HG03039 (cell line): ENCODE measurements around the gene LCN6.
"Not testable (repeated sequence)": the region's sequence is repeated elsewhere in the genome, so short reads cannot be mapped to it uniquely, and the experiment has no call there.

Experiments used
- ATAC-seq: cut with Tn5 transposase; IDR thresholded peaks from one replicate; pipeline ENCODE4 v1.9.1; 2021; ENCODE audit warnings: mild to moderate bottlenecking, moderate library complexity; ENCODE audit not compliant: unreplicated experiment

The LCN6 gene, protein sequence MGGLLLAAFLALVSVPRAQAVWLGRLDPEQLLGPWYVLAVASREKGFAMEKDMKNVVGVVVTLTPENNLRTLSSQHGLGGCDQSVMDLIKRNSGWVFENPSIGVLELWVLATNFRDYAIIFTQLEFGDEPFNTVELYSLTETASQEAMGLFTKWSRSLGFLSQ

DNA sequence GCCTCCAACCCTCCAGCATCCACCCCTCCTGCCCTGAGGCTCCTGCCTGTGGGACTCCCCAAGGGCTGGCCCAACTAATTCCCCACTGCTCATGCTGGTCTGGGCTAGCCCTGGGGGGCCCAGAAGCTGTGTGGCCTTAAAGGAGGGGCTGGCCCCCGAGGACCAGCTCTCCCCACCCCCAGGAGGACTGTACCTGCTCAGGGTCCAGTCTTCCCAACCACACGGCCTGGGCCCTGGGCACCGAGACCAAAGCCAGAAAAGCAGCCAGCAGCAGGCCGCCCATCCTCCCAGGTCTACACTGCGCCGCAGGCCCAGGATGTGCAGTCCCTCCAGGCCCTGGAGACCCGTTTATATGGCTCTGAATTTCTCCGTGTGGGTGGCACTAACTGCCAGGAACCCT lies at the start of gene LCN6:
Gene LCN6, minus strand, starts transcription at position 325 of the 400 bp plus-strand sequence. Its CDS starts 42 bp downstream, at position 283.
- ATAC-seq = no peak

DNA sequence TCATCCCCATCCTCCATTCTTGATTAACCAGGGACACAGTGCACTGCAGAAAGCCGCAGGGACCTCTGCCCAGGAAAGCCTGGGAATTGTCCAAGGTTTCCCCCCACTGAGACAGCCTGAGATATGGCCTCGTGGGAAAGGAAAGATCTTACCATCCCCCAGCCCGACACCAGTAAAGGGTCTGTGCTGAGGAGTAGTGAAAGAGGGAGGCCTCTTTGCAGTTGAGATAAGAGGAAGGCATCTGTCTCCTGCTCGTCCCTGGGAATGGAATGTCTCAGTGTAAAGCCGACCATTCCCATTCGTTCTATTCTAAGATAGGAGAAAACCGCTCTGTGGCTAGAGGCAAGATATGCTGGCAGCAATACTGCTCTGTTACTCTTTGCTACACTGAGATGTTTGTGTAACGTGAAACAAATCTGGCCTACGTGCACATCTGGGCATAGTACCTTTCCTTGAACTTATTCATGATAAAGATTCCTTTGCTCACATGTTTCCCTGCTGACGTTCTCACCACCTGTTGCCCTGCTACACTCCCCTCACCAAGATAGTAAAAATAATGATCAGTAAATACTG lies 48.5 kb upstream of the LCN6 start:
- ATAC-seq = not testable (repeated sequence)

GRCh38 chr9:136796238-136796774 lies 48.0 kb upstream of the LCN6 start, which contains the start of gene CCDC183:
TSS of gene CCDC183 (plus strand) at chr9:136796338. CDS start at chr9:136796398, 60 bp downstream.
- no peak for ATAC-seq

- no peak for ATAC-seq
Observed at GRCh38 chr9:136795000-136795348, 46.6 kb upstream of the LCN6 start.

DNA sequence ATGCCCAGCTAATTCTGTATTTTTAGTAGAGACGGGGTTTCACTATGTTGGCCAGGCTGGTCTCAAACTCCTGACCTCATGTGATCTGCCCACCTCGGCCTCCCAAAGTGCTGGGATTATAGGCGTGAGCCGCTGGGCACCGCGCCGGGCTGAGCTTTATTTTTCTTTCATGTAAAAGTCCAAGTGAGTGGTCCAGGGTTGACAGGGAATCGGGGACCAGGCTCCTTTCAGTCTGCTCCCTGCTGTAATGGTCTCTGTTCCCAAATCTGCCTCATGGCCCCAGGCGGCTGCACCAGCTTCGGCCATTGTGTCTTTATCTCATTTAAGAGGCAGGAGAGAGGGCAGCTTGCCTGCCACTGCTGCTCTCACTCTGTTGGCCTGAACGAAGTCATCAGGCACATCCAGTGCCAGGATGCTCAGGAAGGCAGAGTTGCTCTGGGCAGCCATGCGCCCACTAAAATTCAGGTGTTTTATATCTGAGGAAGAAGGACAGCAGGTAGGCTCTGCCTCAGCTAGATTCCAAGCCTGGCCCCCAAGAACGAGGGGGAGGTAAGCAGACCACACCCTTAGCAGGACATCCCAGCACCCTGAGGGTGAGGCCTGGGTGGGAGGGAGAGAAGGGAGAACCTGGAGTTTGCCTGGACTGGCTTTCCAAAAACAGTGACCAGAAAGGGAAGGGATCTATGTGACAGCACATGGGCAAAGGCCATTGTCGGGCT lies 46.1 kb upstream of the LCN6 start:
- no peak for ATAC-seq

- no peak for ATAC-seq
Observed at GRCh38 chr9:136793086-136793946, 45.0 kb upstream of the LCN6 start.

- ATAC-seq = no peak
Observed at GRCh38 chr9:136792321-136793085, 44.2 kb upstream of the LCN6 start.

DNA sequence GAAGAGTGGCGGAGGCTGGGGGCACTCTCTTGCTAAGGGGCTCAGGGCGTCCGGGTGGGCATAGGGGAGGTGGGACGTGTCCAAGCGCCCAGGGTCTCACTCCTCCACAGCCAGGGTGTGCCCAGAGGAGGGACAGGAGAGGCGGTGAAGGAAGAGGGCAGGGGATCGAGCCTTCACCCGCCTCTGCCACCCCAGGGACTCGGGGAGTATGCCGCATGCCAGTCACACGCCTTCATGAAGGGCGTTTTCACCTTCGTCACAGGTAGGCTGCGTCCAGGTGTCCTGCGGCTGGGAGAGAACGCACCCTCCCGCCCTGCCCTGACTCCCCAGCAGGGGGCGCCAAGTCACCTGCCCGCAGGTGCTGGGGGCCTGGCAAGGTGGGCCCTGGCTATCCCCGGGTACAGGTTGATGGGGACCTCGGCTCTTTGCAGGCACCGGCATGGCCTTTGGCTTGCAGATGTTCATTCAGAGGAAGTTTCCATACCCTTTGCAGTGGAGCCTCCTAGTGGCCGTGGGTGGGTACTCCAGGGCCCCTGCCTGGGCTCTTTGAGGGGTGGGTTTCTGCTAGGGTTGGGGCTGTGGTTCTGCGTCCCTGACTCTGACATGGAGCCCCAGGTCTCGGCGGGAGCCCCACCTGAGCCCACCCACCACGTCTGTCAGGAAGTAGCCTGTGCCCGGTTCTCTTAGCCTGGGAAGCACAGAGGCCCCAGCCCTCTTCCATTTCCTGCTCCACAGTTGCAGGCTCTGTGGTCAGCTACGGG lies 43.4 kb upstream of the LCN6 start:
- no peak for ATAC-seq

DNA sequence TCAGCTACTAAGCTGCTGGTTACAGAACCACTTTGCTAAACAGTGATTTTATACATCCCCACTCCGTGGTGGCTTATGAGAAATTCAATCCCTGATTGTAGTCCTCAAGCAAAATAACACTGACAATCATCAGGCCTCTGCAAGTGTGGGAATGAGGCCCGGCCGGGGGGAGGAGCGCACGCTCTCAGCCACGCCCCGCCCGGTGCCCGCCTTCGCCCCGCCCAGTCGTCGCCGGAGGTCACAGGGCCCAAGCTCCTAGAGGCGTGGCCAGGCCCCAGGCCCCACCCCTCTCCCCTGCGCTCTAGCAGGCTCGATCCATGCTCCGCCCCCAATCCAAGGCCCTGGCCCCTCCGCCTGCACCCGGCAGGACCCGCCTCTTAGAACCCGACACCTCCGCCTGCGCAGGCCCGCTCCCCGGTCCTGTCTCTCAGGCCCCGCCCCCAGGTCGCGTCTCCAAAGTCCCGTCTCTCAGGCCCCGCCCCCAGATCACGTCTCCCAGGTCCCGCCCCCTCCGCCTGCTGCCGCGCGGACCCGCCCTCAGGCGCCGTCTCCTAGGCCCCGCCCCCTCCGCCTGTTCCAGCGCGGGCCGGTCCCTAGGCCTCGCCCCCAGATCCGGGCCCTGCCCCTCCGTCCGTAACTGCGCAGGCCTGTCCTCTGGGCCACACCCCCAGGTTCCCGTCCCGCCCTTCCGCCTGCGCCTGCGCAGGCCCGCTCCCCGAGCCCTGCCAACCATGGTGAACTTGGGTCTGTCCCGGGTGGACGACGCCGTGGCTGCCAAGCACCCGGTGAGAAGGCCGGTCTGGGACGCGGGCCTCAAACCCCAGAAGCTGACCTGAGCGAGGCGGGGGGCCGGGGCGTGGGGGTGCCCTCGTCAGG lies 42.6 kb upstream of the LCN6 start, which contains the start of gene TMEM141:
Gene TMEM141, plus strand, starts transcription at position 705 of the 876 bp plus-strand sequence. Its CDS starts 27 bp downstream, at position 732.
- ATAC-seq = peak; percentile 74

DNA sequence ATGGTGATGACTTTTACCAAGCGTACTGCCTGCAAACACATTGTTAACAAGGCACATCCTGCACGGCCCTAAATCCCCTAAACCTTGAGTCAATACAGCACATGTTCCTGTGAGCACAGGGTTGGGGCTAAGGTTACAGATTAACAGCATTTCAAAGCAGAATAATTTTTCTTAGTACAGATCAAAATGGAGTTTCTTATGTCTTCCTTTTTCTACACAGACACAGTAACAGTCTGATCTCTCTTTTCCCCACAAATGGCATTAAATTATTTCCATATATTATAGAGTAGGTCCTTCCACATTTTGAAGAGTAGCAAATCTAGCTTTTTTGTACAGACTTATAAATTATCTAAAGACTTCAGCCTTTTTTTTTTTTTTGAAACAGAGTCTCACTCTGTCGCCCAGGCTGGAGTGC lies 41.2 kb upstream of the LCN6 start:
- ATAC-seq = no peak

GRCh38 chr9:136788644-136789522 lies 40.6 kb upstream of the LCN6 start:
- not testable (repeated sequence) for ATAC-seq

GRCh38 chr9:136787690-136788400 lies 39.5 kb upstream of the LCN6 start:
- ATAC-seq = no peak

DNA sequence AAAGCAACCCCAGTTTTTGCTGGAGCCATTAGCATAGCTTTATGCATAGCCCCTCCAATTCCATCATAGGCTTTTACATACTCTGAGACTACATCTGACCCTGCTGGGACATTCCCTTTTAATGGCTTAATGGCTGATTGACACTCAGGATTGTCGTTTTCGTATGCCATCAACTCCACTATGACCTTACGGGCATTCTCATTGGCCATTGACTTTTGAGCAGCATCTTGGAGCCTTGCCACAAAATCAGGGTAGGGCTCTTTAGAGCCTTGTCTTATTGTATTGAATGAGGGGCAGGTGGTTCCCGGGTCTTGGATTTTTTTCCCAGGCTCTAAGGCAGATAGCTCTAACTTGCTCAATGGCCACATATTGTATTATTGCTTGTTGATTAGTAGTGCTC lies 38.7 kb upstream of the LCN6 start:
- not testable (repeated sequence) for ATAC-seq

- no peak for ATAC-seq
Observed at GRCh38 chr9:136786451-136786850, 38.1 kb upstream of the LCN6 start.

- not testable (repeated sequence) for ATAC-seq
Observed at GRCh38 chr9:136785565-136786355, 37.4 kb upstream of the LCN6 start.

DNA sequence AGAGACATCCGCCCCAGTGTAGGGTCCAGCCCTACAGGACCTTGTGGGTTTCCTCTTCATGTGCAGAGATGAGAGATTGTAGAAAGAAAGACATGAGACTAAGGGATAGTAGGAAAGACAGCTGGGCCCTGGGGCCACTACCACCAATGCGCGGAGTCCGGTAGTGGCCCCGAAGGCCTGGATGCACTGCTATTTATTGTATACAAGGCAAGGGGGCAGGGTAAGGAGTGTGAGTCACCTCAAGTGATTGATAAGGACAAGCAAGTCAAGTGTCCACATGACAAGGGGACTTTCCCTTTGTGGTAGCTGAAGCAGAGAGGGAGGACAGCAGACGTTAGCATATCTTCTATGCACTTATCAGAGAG lies 36.7 kb upstream of the LCN6 start:
- no peak for ATAC-seq
